Endothelial cell of umbilical vein (primary cell): Measurements from ENCODE around the gene PPP2R5A. TPM values are rescaled to one million over a fixed set of nuclear protein-coding genes. Genes with fewer than 3 reads are reported as not detected.

Source experiments
- BruUV-seq: library from RNA; stranded (reverse); fragments of 400-500 nt; replicated peaks from 2 replicates; lab custom pipeline; 2021; lab: Mats Ljungman, UMichigan
- CTCF ChIA-PET: fragments of 300-600, 350-600 bp; sonication (Branson Sonifier 250); formaldehyde crosslinking; loops from one replicate; lab custom pipeline; 2021; ENCODE audit warnings: antibody characterized with exemption, inconsistent platforms; lab: Charles Lee
- POLR2A ChIA-PET: fragments of 300-600, 350-600 bp; sonication (Branson Sonifier 250); formaldehyde crosslinking; loops from one replicate; lab custom pipeline; 2021; ENCODE audit warnings: antibody characterized with exemption, inconsistent platforms; lab: Charles Lee
- DNase-seq: peaks from one replicate; pipeline ENCODE4 v3.0.0-alpha.2; 2011; ENCODE audit warnings: low read depth, low spot score
- FAIRE-seq: peaks from 2 replicates; lab custom pipeline; 2011; peaks lifted over from hg19 to GRCh38; lab: Jason Lieb, UNC
- H2AFZ ChIP-seq: 2 replicates; pipeline ENCODE4 v1.6.0; 2012; ENCODE audit warnings: low read depth, low read length, control low read depth, inconsistent platforms
- H3K27ac ChIP-seq: 2 replicates; pipeline ENCODE4 v1.5.1; 2011; ENCODE audit warnings: low read depth, mild to moderate bottlenecking, control low read depth, low read length, moderate library complexity; ENCODE audit not compliant: insufficient read depth
- H3K27me3 ChIP-seq, 2 experiments: 2 replicates each; pipeline versions ENCODE4 v1.6.0 to v1.6.1; 2011; ENCODE audit warnings: low read length in 2 of 2, mixed read lengths in 1 of 2; ENCODE audit not compliant: control insufficient read depth in 2 of 2, insufficient read depth in 2 of 2
- H3K36me3 ChIP-seq, 2 experiments: 2 replicates in 1 of 2; 3 replicates in 1 of 2; pipeline ENCODE4 v1.5.1; 2011; ENCODE audit warnings: low read length in 2 of 2, mild to moderate bottlenecking in 1 of 2, moderate library complexity in 1 of 2; ENCODE audit not compliant: control insufficient read depth in 2 of 2, insufficient read depth in 2 of 2; ENCODE audit errors: extremely low read depth in 1 of 2
- H3K4me1 ChIP-seq: 3 replicates; pipeline ENCODE4 v1.5.1; 2011; ENCODE audit warnings: mild to moderate bottlenecking, low read length; ENCODE audit not compliant: control insufficient read depth, insufficient read depth; ENCODE audit errors: extremely low read depth
- H3K4me2 ChIP-seq: 2 replicates; pipeline ENCODE4 v1.6.1; 2011; ENCODE audit warnings: low read length, control low read depth, mixed read lengths; ENCODE audit not compliant: insufficient read depth
- H3K4me3 ChIP-seq, 3 experiments: fragments of 200-600 bp in 1 of 3; sonication (generic), shearing (Covaris generic) in 1 of 3; replicated peaks in 1 of 3; 2 replicates each; pipeline ENCODE4 v1.5.1; 2011 to 2016; ENCODE audit warnings: control low read depth in 3 of 3, low read length in 3 of 3, mild to moderate bottlenecking in 2 of 3, inconsistent platforms in 1 of 3, low read depth in 1 of 3, moderate library complexity in 1 of 3; ENCODE audit not compliant: insufficient read depth in 1 of 3
- H3K79me2 ChIP-seq: 2 replicates; pipeline ENCODE4 v1.6.0; 2012; ENCODE audit warnings: low read length, inconsistent platforms; ENCODE audit not compliant: control insufficient read depth, insufficient read depth
- H3K9ac ChIP-seq: replicated peaks from 2 replicates; pipeline ENCODE3; 2011; ENCODE audit warnings: low read length, control low read depth; ENCODE audit not compliant: insufficient read depth; ENCODE audit errors: extremely low read depth
- H3K9me1 ChIP-seq: replicated peaks from 3 replicates; pipeline ENCODE4 v1.6.0; 2011; ENCODE audit warnings: mild to moderate bottlenecking, low read length; ENCODE audit not compliant: control insufficient read depth, insufficient read depth; ENCODE audit errors: extremely low read depth
- H3K9me3 ChIP-seq: replicated peaks from 2 replicates; pipeline ENCODE4 v1.5.1; 2012; ENCODE audit warnings: low read length, inconsistent platforms; ENCODE audit not compliant: control insufficient read depth, insufficient read depth
- H4K20me1 ChIP-seq: replicated peaks from 2 replicates; pipeline ENCODE3; 2011; ENCODE audit warnings: mild to moderate bottlenecking, low read length; ENCODE audit not compliant: control insufficient read depth, insufficient read depth; ENCODE audit errors: extremely low read depth
- CTCF ChIP-seq, 2 donors: IDR thresholded peaks; 1 replicate in 1 of 2; 2 replicates in 1 of 2; pipeline ENCODE4 v1.5.1; 2011; ENCODE audit warnings: low read length in 2 of 2, mild to moderate bottlenecking in 2 of 2, moderate library complexity in 2 of 2, control low read depth in 1 of 2, inconsistent platforms in 1 of 2, low read depth in 1 of 2; ENCODE audit not compliant: insufficient read depth in 1 of 2; ENCODE audit errors: extremely low read depth in 1 of 2
- EZH2 ChIP-seq: IDR thresholded peaks from 2 replicates; pipeline ENCODE4 v1.6.1; 2012; ENCODE audit warnings: borderline replicate concordance, low read depth, mild to moderate bottlenecking, moderate library complexity, low read length, inconsistent platforms; ENCODE audit not compliant: severe bottlenecking
- FOS ChIP-seq: IDR thresholded peaks from 2 replicates; pipeline ENCODE4 v1.6.1; 2011; ENCODE audit warnings: mild to moderate bottlenecking, low read length, moderate library complexity, borderline replicate concordance; ENCODE audit not compliant: insufficient read depth
- GATA2 ChIP-seq: IDR thresholded peaks from 2 replicates; pipeline ENCODE4 v1.7.0; 2011; ENCODE audit warnings: low read depth, mild to moderate bottlenecking, moderate library complexity, mixed read lengths, low read length; ENCODE audit not compliant: insufficient read length, insufficient read depth
- JUN ChIP-seq: IDR thresholded peaks from 2 replicates; pipeline ENCODE4 v1.6.1; 2011; ENCODE audit warnings: borderline replicate concordance, low read depth; ENCODE audit not compliant: insufficient read length, insufficient read depth
- MAX ChIP-seq: IDR thresholded peaks from 2 replicates; pipeline ENCODE4 v1.6.1; 2011; ENCODE audit not compliant: insufficient read depth, insufficient read length
- MYC ChIP-seq: IDR thresholded peaks from one replicate; pipeline ENCODE4 v1.6.1; 2011; ENCODE audit warnings: mild to moderate bottlenecking, low read depth, low read length
- POLR2A ChIP-seq: IDR thresholded peaks from 2 replicates; pipeline ENCODE4 v1.6.1; 2012; ENCODE audit warnings: low read depth, mild to moderate bottlenecking, control low read depth, low read length
- POLR2AphosphoS5 ChIP-seq: IDR thresholded peaks from 2 replicates; pipeline ENCODE4 v1.6.1; 2012; ENCODE audit warnings: low read depth, mild to moderate bottlenecking, control low read depth, low read length, moderate library complexity; ENCODE audit not compliant: insufficient read depth
- dilution Hi-C: fragments of 300-500 bp; cut with MboI; formaldehyde crosslinking; loops from one replicate; pipeline ENCODE4 v1.15.0; 2019; ENCODE audit warnings: low sequenced_read_pairs; ENCODE audit not compliant: extremely low pct_ligation_motif_present
- intact Hi-C: fragments of 100-400 bp; cut with micrococcal nuclease; formaldehyde crosslinking; loops from one replicate; pipeline ENCODE4 v1.10.0; 2022
- polyA plus RNA-seq, 4 experiments: library from polyadenylated mRNA; depleted of rRNA in 3 of 4; stranded (reverse) in 3 of 4; unstranded in 1 of 4; fragments of >200 nt; gene quantifications; 2 replicates each; pipeline versions ENCODE4 v1.2.1 to v1.2.3, GENCODE V29; 2011 to 2012; ENCODE audit warnings: missing spikeins in 1 of 4
- total RNA-seq: library from RNA; stranded (reverse); gene quantifications from 2 replicates; pipeline ENCODE4 v1.2.3, GENCODE V29; 2021

PPP2R5A gene
- total and polyA plus RNA-seq, 2 donors (not counting 3 experiments of a cell fraction or from before 2014, with no cell fraction given), result 11.9 to 34.5 TPM

GRCh38 chr1:212242288-212242984 lies 42.8 kb upstream of the PPP2R5A start:
- DNase-seq (peak; percentile 59), FAIRE-seq (peak; percentile 92)
- ChIA-PET POLR2A (no interaction called here), CTCF (interaction anchor here (0.9 to 2.9 kb wide), 5 partner anchors 11 to 172 kb away, joined by 3 to 11 read pairs (median 4); no protein-coding TSS in a partner anchor)
- H3K9me1 ChIP-seq, result no peaks in the 10 kb centered on the region
- no peaks in the 10 kb centered on the region for H3K79me2 ChIP-seq
- intact Hi-C loops (loop anchor here (1.0 to 2.0 kb wide), 2 partner anchors 43 to 76 kb away; partner anchors contain the start of gene PPP2R5A), dilution Hi-C loops (no loop called here)
- peak overlapping the region; percentile 76 for H3K4me2 ChIP-seq
- TF ChIP-seq CTCF (IDR thresholded peaks at IDR 0.05; ENCODE audit: extremely low read depth in 1 of 2, insufficient read depth in 1 of 2, low read depth in 1 of 2, low read length in 2 of 2), result no peak
- peak; percentile 87 for TF ChIP-seq GATA2
- peak; percentile 64 for TF ChIP-seq FOS
- peak overlapping the region in 1 of 3 experiments; percentile 26 for H3K4me3 ChIP-seq
- BruUV-seq, result no TSS peak
- H3K27me3 ChIP-seq, result no peaks in the 10 kb centered on the region
- peak overlapping the region; percentile 5 for H3K9ac ChIP-seq
- H3K4me1 ChIP-seq, result peaks cover 23% of the 10 kb centered on the region
- H3K36me3 ChIP-seq, result no peaks in the 10 kb centered on the region
- peak overlapping the region; percentile 89 for H2AFZ ChIP-seq
- H4K20me1 ChIP-seq, result no peaks in the 10 kb centered on the region
- H3K9me3 ChIP-seq, result no peaks in the 10 kb centered on the region
- H3K27ac ChIP-seq, result peak overlapping the region; percentile 56

- ChIA-PET POLR2A (no interaction called here), CTCF (interaction anchor here (2.9 kb wide), 1 partner anchor 172 kb away, joined by 11 read pairs; no protein-coding TSS in a partner anchor)
- no peaks in the 10 kb centered on the region for H3K9me3 ChIP-seq
- H3K27ac ChIP-seq, result no peak overlapping the region
- H3K4me3 ChIP-seq, result no peak overlapping the region
- H3K79me2 ChIP-seq, result no peaks in the 10 kb centered on the region
- H3K4me2 ChIP-seq, result no peak overlapping the region
- no peaks in the 10 kb centered on the region for H4K20me1 ChIP-seq
- intact Hi-C loops, result loop anchor here (1.0 to 2.0 kb wide), 2 partner anchors 42 to 76 kb away; partner anchors contain the start of gene PPP2R5A
- H2AFZ ChIP-seq, result no peak overlapping the region
- no peak for FAIRE-seq
- TF ChIP-seq JUN (no peak), POLR2A (no peak), MYC (no peak), MAX (no peak), EZH2 (no peak), CTCF (IDR thresholded peaks at IDR 0.05; ENCODE audit: extremely low read depth in 1 of 2, insufficient read depth in 1 of 2, low read depth in 1 of 2, low read length in 2 of 2) (no peak), POLR2AphosphoS5 (no peak), GATA2 (no peak), FOS (no peak)
- dilution Hi-C loops, result no loop called here
- DNase-seq, result no peak
- H3K36me3 ChIP-seq, result no peaks in the 10 kb centered on the region
- H3K4me1 ChIP-seq, result peaks cover 24% of the 10 kb centered on the region
- no peaks in the 10 kb centered on the region for H3K9me1 ChIP-seq
- H3K27me3 ChIP-seq, result no peaks in the 10 kb centered on the region
- H3K9ac ChIP-seq, result no peak overlapping the region
- BruUV-seq, result no TSS peak
Measured at GRCh38 chr1:212242985-212243308, 42.3 kb upstream of the PPP2R5A start.
